Stimulated activated CD4-positive, alpha-beta T cell treated with anti-CD3 and anti-CD28 coated beads, Interleukin-4, amount 100 ng/mL, for 1 hour (primary cell): ENCODE results near the gene RPEL1.
"Not testable (repeated sequence)": the region's sequence is repeated elsewhere in the genome, so short reads cannot be mapped to it uniquely, and the experiment has no call there.

Experiments
- DNase-seq: peaks from one replicate; pipeline ENCODE4 v3.0.0-alpha.2; 2020

The RPEL1 gene

DNA sequence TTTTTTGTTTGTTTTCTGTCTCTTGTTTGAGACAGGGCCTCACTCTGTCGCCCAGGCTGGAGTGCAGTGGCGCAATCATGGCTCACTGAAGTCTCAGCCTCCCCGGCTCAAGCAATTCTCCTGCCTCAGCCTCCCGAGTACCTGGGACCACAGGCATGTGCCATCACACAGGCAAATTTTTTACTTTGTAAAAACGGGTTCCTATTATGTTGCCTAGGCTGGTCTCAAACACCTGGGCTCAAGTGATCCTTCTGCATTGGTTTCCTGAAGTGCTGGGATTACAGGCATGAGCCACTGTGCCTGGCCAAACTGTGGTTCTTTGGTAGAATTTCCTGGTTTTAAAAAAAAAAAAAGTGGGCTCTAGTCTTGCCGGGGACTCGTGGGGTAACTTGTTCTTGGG is at the start of gene RPEL1:
Gene RPEL1 (plus strand): TSS at position 301 of the 400 bp plus-strand sequence. CDS start 110 bp downstream, outside the sequence.
- DNase-seq = not testable (repeated sequence)

DNA sequence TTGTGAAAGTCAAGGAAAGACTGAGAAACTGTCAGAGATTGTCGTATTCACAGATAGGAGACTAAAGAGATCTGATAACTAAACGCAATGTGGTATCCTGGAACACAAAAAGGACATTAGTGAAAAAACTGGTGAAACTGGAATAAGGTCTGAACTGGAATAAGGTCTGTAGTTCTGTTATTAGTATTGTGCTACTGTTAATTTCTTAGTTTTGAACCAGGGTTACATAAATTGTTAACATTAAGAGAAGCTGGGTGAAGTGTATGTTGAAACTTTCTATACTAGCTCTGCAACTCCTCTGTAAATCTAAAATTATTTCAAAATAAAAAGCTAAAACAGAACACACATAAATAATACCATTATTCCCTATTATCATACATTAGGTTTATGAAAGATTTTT is 49.2 kb upstream of the RPEL1 start:
- no peak for DNase-seq

DNA sequence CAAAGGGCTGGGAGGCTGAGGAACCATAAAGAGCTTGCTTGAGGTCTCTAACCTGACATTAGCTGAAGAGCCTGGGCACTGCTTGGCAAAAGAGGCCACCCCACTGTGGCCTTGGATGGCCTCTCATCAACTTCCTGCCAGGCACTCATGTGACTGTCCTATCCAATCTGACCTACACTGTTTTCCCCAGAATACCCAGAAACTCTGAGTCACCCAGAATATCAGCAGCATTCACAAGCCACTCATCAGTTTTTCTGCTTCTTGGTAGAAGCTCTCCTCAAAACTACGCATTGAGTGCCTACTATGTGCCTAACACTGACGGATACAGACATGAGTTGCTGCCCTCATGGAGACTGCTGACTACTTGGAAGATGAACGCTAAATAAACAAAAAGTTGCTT is 48.5 kb upstream of the RPEL1 start:
- DNase-seq = no peak

DNA sequence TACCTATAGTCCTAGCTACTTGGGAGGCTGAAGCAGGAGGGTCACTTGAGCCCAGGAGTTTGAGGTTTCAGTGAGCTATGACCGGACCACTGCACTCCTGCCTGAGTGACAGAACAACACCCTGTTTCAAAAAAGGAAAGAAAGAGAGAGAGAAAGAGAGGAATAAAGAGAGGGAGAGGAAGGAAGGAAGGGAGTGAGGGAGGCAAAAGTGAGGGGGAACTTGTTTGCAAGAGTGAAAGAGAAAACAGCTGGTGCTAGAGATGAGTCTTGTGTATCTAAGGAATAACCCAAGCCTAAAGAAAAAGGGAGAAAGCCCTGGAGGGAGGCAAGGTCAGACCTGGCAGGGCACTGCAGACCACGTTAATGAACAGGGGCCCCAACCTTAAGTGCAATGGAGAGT is 47.8 kb upstream of the RPEL1 start:
- no peak for DNase-seq

DNA sequence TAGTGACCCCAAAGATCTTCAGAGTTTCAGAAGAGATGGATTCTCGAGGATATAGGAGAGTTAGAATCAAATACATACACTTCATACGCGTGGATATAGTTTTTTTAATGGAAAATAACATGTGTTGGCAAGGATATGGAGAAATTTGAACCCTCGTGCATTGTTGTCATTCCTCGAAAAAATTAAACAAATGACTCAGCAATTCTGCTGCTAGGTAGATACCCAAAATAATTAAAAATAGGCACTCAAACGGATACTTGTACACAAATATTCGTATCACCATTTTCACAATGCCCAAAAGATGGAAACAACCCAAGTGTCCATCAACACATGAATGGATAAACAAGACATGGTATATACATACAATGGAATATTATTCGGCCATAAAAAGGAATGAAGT is 47.0 kb upstream of the RPEL1 start:
- no peak for DNase-seq

DNA sequence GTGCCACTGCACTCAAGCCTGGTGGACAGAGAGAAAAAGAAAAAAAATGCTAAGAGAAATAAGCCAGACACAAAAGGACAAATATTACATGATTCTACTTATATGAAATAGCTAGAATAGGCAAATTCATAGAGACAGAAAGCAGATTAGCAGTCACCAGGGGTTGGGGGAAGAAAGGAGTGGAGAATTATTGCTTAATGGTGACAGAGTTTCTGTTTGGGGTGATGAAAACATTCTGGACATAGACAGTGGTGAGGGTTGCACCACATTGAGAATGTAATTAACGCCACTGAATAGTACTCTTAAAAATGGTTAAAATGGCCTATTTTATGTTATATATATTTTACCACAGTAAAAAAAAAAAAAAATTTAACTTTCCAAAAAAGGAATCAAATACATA is 46.2 kb upstream of the RPEL1 start:
- DNase-seq = no peak

DNA sequence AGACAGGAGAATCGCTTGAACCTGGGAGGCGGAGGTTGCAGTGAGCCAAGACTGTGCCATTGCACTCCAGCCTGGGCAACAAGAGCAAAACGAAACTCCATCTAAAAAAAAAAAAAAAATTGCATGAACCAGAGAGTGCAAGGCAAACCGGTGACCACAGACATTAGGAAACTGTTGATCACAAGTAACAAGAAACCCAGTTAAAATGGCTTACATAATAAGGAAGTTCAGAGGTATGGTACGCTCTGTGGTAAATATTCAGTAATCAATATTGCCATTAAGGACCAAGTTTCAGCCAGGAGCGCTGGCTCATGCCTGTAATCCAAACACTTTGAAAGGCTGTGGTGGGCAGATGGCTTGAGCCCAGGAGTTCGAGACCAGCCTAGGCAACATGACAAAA is 43.4 kb upstream of the RPEL1 start:
- no peak for DNase-seq

DNA sequence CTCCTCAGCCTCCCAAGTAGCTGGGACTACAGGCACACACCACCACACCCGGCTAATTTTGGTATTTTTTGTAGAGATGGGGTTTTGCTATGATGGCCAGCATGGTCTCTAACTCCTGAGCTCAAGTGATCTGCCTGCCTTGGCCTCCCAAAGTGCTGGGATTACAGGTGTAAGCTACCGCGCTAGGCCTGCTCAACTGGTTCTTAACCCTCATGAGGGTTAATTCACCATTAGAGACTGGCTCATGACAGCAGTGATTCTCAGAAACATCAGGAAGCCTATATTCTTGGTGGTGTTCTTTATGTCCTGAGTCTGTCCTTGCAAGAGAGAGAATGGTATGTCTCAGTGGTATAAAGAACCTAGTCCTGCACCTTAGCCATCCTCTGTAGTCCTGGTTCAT is 42.2 kb upstream of the RPEL1 start:
- DNase-seq = no peak

DNA sequence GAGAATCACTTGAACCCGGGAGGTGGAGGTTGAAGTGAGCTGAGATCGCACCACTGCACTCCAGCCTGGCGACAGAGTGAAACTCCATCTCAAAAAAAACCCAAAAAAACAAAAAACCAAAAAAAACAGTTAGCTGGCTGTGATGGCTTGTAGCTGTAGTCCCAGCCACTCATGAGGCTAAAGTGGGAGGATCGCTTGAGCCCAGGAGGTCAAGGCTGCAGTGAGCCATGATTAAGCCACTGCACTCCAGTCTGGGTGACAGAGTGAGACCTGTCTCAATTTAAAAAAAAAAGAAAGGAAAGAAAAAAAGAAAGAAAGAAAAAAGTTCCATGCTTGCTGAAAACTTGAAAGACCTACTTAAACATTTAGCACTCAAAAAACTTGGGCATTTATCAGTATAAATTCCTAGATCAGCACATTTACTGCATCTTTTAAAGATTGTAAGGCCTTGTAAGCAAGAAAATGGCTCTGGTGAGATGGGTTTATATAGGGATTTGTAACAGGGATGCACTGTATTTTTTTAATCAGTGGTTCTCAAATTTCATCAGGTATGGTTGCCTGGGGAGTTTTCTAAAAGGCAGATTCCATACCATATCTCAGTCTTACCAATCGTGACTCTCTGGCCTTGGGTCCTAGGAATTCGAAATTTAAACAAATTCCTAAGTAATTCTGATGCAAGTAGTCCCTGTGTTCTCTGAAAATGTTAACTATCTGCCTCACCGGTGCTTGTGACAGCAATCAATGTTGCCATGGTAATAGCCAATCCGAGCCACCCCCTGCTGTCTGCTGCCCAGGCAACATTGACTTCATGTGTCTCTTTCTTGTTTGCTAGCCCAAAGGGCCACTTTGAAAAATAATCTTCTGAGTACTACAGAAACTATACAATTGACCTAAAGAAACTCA is 41.1 kb upstream of the RPEL1 start:
- no peak for DNase-seq

DNA sequence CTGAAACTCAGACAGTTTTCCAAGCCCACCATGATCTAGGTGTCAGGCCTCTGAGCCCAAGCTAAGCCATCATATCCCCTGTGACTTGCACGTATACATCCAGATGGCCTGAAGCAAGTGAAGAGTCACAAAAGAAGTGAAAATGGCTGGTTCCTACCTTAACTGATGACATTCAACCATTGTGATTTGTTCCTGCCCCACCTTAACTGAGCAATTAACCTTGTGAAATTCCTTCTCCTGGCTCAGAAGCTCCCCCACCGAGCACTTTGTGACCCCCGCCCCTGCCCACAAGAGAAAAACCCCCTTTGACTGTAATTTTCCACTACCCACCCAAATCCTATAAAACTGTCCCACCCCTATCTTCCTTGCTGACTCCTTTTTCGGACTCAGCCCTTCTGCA is 40.3 kb upstream of the RPEL1 start:
- DNase-seq = not testable (repeated sequence)

DNA sequence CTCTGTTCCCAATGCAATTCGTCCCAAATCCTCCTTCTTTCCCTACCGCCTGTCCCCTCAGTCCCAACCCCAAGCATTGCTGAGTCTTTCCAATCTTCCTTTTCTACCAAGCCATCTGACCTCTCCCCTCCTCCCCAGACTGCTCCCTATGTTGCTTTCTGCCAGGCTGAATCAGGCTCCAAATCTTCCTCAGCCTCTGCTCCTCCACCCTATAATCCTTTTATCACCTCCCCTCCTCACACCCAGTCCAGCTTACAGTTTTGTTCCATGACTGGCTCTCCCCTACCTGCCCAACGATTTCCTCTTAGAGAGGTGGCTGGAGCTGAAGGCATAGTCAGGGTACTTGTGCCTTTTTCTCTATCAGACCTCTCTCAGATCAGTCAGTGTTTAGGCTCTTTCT is 39.0 kb upstream of the RPEL1 start:
- DNase-seq = not testable (repeated sequence)

DNA sequence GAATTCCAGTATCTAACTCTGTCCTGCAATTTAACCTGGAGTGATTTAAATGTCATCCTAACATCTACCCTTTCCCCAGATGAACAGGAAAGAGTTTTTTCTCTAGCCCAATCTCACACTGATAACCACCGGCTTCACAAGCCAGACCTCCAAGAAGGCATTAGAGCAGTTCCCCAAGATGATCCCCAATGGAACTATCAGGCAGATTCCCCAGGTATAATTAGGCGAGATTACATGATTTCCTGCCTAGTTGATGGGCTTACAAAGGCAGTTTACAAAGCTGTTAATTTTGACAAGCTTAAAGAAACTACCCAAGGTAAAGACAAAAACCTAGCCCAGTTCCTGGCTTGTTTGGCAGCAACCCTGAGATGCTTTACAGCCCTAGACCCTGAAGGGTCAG is 38.5 kb upstream of the RPEL1 start:
- no peak for DNase-seq

DNA sequence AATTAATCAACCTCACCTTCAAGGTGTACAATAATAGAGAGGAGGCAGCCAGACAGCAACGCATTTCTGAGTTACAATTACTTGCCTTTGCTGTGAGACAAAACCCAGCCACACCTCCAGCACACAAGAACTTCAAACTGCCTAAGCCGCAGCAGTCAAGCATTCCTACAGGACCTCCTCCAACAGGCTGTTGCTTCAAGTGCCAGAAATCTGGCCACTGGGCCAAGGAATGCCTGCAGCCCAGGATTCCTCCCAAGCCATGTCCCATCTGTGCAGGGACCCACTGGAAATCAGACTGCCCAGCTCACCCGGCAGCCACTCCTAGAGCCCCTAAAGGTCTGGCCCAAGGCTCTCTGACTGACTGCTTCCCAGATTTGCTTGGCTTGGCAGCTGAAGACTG is 38.0 kb upstream of the RPEL1 start:
- not testable (repeated sequence) for DNase-seq

DNA sequence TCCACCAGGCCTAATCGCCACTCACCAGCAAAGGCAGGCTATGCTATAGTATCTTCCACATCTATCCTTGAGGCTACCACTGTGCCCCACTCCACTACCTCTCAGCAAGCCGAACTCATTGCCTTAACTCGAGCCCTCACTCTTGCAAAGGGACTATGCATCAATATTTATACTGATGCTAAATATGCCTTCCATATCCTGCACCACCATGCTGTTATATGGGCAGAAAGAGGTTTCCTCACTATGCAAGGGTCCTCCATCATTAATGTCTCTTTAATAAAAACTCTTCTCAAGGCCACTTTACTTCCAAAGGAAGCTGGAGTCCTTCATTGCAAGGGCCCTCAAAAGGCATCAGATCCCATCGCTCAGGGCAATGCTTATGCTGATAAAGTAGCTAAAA is 35.4 kb upstream of the RPEL1 start:
- not testable (repeated sequence) for DNase-seq

DNA sequence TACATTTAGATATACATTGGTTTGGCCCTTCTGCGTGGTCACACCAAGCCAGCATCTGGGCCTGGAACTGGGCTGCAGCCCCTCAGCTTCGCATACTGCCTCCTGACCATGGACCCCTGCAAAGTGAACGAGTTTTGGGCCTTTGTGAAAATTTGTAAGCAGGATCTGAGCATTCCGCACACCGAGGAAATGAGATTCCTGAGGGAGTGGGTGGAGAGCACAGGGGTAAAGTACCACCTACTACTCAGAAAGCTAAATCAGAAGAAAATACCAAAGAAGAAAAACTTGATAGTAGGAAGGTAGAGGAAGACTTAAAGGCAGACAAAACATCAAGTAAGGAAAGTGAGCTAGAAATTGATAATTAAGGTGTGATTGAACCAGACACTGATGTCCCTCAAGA is 30.1 kb upstream of the RPEL1 start:
- no peak for DNase-seq

DNA sequence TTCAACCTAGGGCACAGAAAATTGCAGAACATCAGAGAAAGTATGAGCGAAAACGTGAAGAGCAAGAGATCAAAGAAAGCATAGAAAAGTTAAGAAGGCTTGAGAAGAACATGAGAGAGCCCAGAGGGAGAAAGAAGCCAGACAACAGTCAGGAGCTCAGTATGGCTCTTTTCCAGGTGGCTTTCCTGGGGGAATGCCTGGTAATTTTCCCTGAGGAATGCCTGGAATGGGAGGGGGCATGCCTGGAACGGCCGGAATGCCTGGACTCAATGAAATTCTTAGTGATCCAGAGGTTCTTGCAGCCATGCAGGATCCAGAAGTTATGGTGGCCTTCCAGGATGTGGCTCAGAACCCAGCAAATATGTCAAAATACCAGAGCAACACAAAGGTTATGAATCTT is 29.3 kb upstream of the RPEL1 start:
- DNase-seq = not testable (repeated sequence)

DNA sequence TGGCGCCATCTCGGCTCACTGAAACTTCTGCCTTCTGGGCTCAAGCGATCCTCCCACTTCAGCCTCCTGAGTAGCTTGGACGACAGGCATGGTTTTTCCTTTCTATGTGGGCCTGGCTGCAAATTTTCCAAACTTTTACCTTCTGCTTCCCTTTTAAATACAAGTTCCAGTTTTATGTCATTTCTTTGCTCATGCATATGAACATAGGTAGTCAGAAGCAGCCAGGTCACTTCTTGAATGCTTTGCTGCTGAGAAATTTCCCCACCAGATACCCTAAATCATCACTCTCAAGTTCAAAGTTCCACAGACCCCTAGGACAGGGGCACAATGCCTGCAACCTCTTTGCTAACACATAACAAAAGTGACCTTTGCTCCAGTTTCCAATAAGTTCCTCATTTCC is 21.6 kb upstream of the RPEL1 start:
- DNase-seq = no peak

DNA sequence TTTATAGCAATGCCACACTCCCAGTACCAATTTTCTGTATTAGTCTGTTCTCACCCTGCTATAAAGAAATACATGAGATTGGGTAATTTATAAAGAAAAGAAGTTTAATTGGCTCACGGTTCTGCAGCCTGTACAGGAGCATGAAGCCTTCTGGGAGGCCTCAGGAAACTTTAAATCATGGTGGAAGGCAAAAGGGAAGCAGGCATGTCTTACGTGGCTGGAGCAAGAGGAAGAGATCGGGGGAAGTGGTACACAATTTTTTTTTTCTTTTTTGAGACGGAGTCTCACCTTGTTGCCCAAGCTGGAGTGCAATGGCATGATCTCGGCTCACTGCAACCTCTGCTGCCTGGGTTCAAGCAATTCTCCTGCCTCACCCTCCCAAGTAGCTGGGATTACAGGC is 21.0 kb upstream of the RPEL1 start:
- DNase-seq = not testable (repeated sequence)

DNA sequence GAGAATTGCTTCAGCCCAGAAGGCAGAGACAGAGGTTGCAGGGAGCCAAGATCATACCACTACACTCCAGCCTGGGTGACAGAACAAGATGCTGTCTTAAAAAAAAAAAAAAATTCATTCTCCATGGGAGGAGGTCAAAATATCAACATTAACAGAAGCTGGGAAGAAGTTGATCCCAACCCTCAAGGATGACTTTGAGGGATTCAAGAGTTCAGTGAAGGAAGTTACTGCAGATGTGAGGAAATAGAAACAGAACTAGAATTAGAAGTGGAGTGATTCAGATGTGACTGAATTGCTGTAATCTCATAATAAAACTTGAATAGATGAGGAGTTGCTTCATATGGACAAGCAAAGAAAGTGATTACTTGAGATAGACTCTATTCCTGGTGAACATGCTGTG is 19.7 kb upstream of the RPEL1 start:
- DNase-seq = no peak

DNA sequence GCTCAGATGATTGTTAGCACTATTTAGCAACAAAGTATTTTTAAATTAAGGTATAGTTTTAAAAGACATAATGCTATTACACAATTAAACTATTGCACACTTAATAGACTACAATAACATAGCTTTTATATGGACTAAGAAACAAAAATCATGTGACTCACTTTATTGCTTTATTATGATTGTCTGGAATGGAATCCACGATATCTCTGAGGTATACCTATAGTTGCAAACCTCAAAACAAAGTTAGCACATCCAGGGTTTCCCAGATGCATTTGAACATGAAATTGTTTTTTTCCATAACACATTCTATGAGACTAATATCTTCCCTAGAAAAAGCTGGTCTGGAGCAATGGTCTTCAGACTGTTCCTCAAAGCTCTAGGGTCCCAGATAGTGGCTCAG is 18.3 kb upstream of the RPEL1 start:
- DNase-seq = no peak

DNA sequence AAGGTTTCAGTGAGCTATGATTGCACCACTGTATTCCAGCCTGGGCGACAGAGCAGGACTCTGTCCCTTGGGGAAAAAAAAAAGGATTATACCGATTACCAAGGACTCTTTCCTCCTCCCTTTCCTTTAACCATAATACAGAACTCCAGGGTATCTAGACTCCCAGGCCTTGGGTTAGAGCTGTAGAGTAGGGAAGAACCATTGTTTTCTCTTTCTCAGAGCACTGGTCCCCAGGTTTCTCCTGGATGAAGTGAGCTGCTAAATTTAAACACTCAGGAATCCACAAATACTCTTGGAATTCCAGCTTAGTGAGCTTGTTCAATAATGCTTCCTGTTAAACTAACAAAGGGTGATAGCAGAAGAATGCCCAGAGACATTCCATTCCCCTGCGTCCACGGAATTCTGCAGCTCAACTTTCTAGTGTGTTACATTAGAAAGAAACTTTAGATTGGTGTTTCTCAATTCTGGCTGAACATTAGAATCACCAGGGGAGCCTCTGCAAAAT is 14.6 kb upstream of the RPEL1 start:
- no peak for DNase-seq

DNA sequence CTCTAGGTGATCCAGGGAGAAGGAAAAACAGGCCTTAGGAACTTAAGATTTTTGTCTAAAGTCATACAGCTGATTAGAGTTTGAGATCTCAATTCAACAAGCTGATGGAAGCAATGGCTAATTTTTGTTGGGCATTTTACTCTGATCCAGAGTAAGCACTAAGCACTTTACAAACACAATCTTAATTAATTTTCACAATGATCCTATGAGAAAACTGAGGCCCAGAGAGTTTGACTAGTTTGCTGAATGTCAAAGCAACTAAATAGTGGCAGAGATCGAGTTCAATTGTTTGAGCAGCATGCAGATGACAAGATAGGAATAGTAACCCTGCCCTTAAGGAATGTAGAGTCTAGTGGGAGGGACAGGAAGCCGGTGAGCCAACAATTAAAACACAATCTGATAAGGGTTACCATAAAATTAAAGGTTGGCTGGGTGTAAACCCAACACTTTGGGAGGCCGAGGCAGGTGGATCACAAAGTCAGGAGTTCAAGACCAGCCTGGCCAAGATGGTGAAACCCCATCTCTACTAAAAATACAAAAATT is 13.5 kb upstream of the RPEL1 start:
- no peak for DNase-seq

DNA sequence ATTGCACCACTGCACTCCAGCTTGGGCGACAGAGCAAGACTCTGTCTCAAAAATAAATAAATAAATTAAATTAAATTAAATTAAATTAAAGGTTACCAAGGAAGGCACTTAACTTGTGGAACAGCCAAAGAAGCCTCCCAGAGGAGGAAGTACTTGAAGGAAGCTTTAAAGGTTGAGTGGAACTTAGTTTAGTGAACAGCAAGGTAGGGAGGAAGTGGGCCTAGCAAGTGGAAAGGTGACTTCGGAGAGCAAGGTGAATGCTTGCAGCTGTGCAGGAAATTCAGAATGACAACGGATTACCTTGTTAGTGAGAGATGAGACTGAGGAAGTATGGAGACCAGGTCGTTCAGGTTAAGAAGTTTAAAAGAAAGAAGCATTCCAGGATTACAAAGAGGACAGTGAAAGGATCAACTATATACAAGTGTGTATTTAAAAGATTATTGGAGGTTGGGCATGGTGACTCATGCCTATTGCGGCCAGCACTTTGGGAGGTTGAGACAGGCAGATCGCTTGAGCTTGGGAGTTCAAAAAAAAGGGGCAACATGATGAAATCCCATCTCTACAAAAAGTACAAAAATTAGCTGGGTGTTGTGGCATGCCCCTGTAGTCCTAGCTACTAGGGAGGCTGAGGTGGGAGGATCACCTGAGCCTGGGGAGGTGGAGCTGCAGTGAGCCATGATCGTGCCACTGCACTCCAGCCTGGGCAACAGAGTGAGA is 12.8 kb upstream of the RPEL1 start:
- no peak for DNase-seq

DNA sequence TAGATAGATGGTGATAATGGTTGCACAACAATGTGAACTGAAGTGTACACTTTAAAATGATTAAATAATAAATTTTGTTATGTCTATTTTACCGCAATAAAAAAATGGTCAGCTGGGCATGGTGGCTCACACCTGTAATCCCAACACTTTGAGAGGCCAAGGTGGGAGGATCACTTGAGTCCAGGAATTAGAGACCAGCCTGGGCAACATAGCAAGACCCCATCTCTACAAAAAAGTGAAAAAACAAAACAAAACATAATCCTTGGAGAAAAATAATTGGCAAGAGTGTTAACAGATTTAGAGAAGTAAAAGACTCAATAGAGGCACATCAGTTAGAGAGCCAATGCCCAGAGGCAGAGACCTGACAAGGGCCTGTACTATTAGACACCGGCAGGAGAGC is 9.9 kb upstream of the RPEL1 start:
- DNase-seq = no peak
